Stimulated activated naive CD4-positive, alpha-beta T cell treated with Interleukin-2 at 50 U/mL for 16 hours (primary cell): ENCODE results near the gene GCH1.

Source experiments
- DNase-seq: peaks from one replicate; lab custom pipeline; 2025; lab: John Stamatoyannopoulos, UW

The GCH1 gene

GRCh38 chr14:54866588-54866987 lies 36.0 kb downstream of the GCH1 start:
- no peak for DNase-seq

GRCh38 chr14:54864526-54864925 lies 38.1 kb downstream of the GCH1 start:
- no peak for DNase-seq

GRCh38 chr14:54857830-54858269 lies 44.8 kb downstream of the GCH1 start:
- no peak for DNase-seq

GRCh38 chr14:54856152-54856551 lies 46.5 kb downstream of the GCH1 start:
- no peak for DNase-seq

- no peak for DNase-seq
Measured at GRCh38 chr14:54854181-54854580, 48.4 kb downstream of the GCH1 start.

- DNase-seq, result no peak
Measured at GRCh38 chr14:54853339-54853738, 49.3 kb downstream of the GCH1 start.

- DNase-seq, result no peak
Measured at GRCh38 chr14:54852215-54852614, 50.4 kb downstream of the GCH1 start.

- no peak for DNase-seq
Measured at GRCh38 chr14:54848910-54849309, 53.7 kb downstream of the GCH1 start.

- no peak for DNase-seq
Measured at GRCh38 chr14:54845641-54846040, 57.0 kb downstream of the GCH1 start.

GRCh38 chr14:54844479-54844878 lies 58.1 kb downstream of the GCH1 start:
- DNase-seq, result no peak

GRCh38 chr14:54840798-54841197 lies 61.8 kb downstream of the GCH1 start:
- DNase-seq, result no peak

GRCh38 chr14:54840336-54840735 lies 62.3 kb downstream of the GCH1 start:
- DNase-seq, result no peak

GRCh38 chr14:54839701-54840119 lies 62.9 kb downstream of the GCH1 start:
- no peak for DNase-seq

- DNase-seq, result no peak
Measured at GRCh38 chr14:54838931-54839512, 63.6 kb downstream of the GCH1 start.

GRCh38 chr14:54837508-54838149 lies 65.0 kb downstream of the GCH1 start:
- DNase-seq, result no peak

GRCh38 chr14:54836231-54836630 lies 66.4 kb downstream of the GCH1 start:
- no peak for DNase-seq

- no peak for DNase-seq
Measured at GRCh38 chr14:54834727-54835126, 67.9 kb downstream of the GCH1 start.

GRCh38 chr14:54834081-54834480 lies 68.5 kb downstream of the GCH1 start:
- DNase-seq, result no peak

GRCh38 chr14:54830650-54831049 lies 72.0 kb downstream of the GCH1 start:
- no peak for DNase-seq

- DNase-seq, result no peak
Measured at GRCh38 chr14:54829486-54830224, 73.0 kb downstream of the GCH1 start.

- no peak for DNase-seq
Measured at GRCh38 chr14:54828037-54828436, 74.6 kb downstream of the GCH1 start.

GRCh38 chr14:54823757-54824549 lies 78.7 kb downstream of the GCH1 start:
- DNase-seq, result no peak

- no peak for DNase-seq
Measured at GRCh38 chr14:54822685-54823084, 79.9 kb downstream of the GCH1 start.
